GM18499 (cell line): ENCODE measurements around the gene PRRX1.

Source experiments
- ATAC-seq: cut with Tn5 transposase; IDR thresholded peaks from one replicate; pipeline ENCODE4 v1.9.1; 2021; ENCODE audit warnings: moderate number of reproducible peaks; ENCODE audit not compliant: insufficient read depth, unreplicated experiment

The PRRX1 gene

DNA sequence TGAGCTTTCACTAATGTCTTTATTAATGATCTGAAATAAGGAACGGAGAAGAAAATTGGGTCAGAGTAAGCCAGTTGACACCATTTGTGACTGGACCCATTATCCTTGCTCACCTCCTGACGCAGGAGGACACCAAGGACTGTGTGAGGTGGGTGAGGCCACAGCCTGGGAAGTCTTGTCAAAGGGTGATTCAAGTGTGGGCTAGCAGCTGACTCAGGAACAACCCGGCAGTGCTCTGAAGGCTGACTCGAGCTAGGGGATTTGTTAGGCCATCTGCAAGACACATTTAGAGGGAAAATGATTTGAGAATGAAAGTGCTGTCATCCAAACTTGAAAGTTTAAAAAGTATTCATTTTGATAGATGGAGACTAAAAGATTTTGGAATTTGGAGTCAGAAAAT, 21.2 kb downstream of the PRRX1 start:
- ATAC-seq = no peak

DNA sequence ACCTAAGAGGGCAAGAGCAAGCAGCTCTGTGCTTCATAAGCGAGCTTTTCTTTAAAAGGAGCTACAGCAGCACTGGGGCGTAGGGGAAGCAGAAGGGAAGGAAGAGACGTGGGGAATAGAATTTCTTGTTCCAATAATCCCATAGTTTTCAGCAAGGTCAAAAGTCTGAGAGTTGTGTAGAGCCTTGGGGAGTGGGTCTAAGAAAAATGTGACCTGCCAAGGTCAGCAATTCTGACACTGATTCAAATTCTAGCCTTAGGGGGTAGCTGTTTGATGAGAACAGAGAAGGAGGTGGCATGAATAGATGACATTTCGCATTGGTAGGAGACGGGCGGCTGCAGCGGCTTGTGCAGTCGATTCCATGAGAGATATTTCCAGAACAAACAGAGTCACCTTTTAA, 22.4 kb downstream of the PRRX1 start:
- no peak for ATAC-seq

GRCh38 chr1:170687621-170688020, 23.7 kb downstream of the PRRX1 start:
- ATAC-seq = no peak

DNA sequence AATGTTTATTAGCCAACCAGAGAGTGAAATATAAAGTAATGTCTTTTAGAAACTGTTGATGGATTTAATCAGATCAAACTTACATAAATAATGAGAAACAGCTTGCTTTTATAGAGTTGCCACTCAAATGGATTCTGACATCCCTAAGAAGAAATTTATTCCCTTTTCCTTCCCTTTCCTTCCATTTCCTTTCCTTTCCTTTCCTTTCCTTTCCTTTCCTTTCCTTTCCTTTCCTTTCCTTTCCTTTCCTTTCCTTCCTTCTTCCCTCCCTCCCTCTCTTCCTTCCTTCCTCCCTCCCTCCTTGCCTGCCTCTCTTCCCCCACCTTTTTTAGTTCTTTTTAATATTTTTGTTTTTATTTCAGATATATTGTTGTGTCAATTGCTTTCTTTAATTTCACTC, 27.3 kb downstream of the PRRX1 start:
- no peak for ATAC-seq

- no peak for ATAC-seq
Observed at GRCh38 chr1:170692866-170693575, 29.1 kb downstream of the PRRX1 start.

DNA sequence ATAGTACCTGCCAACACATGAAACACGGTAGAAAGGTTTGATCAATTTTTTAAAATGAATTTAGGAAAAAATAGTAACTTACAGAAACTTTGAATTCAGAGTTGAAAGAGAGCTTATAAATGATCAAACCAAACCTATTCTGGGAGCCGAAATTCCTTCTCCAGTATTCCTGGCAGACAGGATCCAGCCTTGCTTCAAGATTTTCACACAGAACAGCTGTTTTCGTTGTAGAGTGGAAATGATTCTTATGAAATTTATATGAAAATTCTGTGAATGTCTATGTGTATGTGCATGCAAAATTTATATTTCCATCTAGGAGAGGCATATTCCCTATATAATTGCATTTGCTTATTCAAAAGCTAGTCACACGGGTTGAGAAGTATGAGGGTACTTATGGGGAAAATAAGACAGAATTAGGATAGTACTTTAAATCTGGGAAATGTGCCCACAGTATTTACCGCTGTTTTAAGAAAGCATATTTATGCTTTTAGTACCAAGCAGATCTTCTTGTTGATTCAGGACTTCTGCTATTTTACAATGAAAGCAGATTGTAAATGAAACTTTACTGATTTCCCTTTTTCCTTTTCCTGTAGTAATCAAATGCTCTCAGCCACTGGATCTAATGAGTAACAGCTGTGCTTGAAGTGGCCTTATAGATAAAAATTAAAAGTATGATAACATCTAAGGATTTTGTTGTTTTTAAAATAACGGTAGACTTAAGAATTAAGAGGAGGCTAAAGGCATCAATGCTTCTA, 30.4 kb downstream of the PRRX1 start:
- ATAC-seq = no peak

DNA sequence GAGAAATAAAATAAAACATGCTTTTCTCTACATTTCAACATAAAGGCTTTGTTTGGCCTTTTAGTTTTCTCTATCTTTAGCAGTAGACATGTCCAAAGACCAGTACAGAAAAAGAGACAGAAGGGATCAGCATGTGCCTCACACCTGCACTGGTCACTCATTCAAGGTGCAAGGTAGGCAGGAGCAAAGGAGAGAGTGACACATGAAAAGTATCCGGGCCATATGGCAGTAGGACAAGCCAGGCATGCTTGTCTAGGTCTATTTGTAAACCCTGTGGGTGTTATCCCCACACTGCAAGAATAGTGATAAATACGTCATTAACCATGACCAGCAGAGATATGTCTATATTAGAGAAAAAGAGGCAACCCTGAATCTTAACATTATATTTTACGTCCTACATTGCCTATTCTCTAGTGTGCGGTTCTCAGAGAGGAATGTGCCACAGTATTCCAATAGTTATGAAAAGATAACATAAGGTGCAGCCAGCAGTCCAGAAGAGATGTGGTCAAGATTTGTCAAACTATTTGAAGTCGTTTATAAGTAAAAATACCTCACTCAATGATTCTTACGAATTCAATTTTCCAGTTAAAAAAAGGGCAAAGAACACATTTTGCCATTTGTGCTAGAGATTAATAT, 32.1 kb downstream of the PRRX1 start:
- no peak for ATAC-seq

- no peak for ATAC-seq
Observed at GRCh38 chr1:170696591-170697290, 32.8 kb downstream of the PRRX1 start.

- no peak for ATAC-seq
Observed at GRCh38 chr1:170697316-170697715, 33.4 kb downstream of the PRRX1 start.

GRCh38 chr1:170698301-170699275, 34.7 kb downstream of the PRRX1 start:
- no peak for ATAC-seq

GRCh38 chr1:170699696-170700095, 35.8 kb downstream of the PRRX1 start:
- ATAC-seq = no peak

- ATAC-seq = no peak
Observed at GRCh38 chr1:170700842-170701615, 37.1 kb downstream of the PRRX1 start.

DNA sequence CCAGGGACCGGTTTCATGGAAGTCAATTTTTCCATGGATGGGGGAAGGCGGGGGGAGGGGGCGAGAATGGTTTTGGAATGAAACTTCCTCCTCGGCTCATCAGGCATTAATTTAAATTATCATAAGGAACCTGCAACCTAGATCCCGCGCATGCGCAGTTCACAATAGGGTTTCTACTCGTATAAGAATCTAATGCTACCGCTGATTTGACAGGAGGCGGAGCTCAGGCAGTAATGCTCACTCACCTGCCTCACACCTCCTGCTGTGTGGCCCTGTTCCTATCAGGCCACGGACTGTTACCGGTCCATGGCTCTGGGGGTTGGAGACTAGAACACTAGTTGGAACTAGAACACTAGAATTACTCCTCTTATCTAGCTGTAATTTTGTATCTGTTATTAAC, 38.0 kb downstream of the PRRX1 start:
- no peak for ATAC-seq

DNA sequence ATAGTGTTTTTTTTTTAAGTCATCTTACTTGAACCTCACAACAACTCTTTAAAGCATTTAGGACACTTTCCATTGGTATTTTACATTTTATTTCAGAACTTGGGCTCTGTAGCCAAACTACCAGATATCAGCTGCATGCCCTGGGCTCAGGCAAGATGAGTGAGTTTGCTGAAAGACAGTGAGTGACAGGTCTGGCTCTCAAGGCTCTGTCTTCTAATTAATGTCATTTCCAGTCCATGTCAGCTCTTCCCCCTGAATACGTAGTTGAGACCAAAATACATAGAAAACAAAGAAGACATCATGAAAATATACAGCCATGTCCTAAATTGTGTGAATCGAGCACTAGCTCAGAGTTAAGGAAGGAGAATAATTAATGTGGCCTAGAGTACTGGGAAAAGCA, 39.7 kb downstream of the PRRX1 start:
- no peak for ATAC-seq

- ATAC-seq = no peak
Observed at GRCh38 chr1:170704256-170704655, 40.3 kb downstream of the PRRX1 start.

GRCh38 chr1:170705981-170706380, 42.0 kb downstream of the PRRX1 start:
- no peak for ATAC-seq

- ATAC-seq = no peak
Observed at GRCh38 chr1:170707117-170707516, 43.2 kb downstream of the PRRX1 start.

- ATAC-seq = no peak
Observed at GRCh38 chr1:170707959-170708655, 44.2 kb downstream of the PRRX1 start.
